Smooth muscle cell (in vitro differentiated cells): ENCODE results near the gene NF1. TPM values are rescaled to one million over a fixed set of nuclear protein-coding genes. Genes with fewer than 3 reads are reported as not detected.

Source experiments
- DNase-seq: peaks from one replicate; lab custom pipeline; 2025; ENCODE audit not compliant: unreplicated experiment; lab: John Stamatoyannopoulos, UW
- H2AFZ ChIP-seq: fragments of 200-600 bp; sonication (generic); 2 replicates; pipeline ENCODE4 v1.6.0; 2016; ENCODE audit warnings: antibody characterized with exemption, low read depth, mild to moderate bottlenecking
- H3F3A ChIP-seq: fragments of 200-600 bp; sonication (generic); 2 replicates; pipeline ENCODE4 v1.6.0; 2017; ENCODE audit warnings: antibody characterized with exemption, low read depth
- H3K27ac ChIP-seq: fragments of 200-600 bp; sonication (generic); 2 replicates; pipeline ENCODE4 v1.5.1; 2016; ENCODE audit warnings: low read depth, mild to moderate bottlenecking
- H3K27me3 ChIP-seq: fragments of 200-600 bp; sonication (generic); 2 replicates; pipeline ENCODE4 v1.6.1; 2016; ENCODE audit warnings: low read depth, mild to moderate bottlenecking
- H3K36me3 ChIP-seq: fragments of 200-600 bp; sonication (generic); 2 replicates; pipeline ENCODE4 v1.5.1; 2016; ENCODE audit warnings: low read depth
- H3K4me1 ChIP-seq: fragments of 200-600 bp; sonication (generic); 2 replicates; pipeline ENCODE4 v1.5.1; 2016; ENCODE audit warnings: low read depth
- H3K4me2 ChIP-seq: fragments of 200-600 bp; sonication (generic); 2 replicates; pipeline ENCODE4 v1.6.0; 2016; ENCODE audit warnings: mild to moderate bottlenecking
- H3K4me3 ChIP-seq: fragments of 200-600 bp; sonication (generic); 2 replicates; pipeline ENCODE4 v1.5.1; 2016; ENCODE audit warnings: mild to moderate bottlenecking
- H3K79me2 ChIP-seq: fragments of 200-600 bp; sonication (generic); 2 replicates; pipeline ENCODE4 v1.6.0; 2016; ENCODE audit warnings: low read depth, mild to moderate bottlenecking
- H3K9ac ChIP-seq: fragments of 200-600 bp; sonication (generic); 2 replicates; pipeline ENCODE4 v1.6.0; 2016; ENCODE audit warnings: low read depth
- H3K9me3 ChIP-seq: fragments of 200-600 bp; sonication (generic); replicated peaks from 2 replicates; pipeline ENCODE4 v1.5.1; 2016; ENCODE audit warnings: low read depth
- H4K20me1 ChIP-seq: fragments of 200-600 bp; sonication (generic); 2 replicates; pipeline ENCODE4 v1.6.0; 2016; ENCODE audit warnings: low read depth
- WGBS: methylation state at CpG from one replicate; pipeline ENCODE4 v1.1.7; 2016; ENCODE audit warnings: low lambda C conversion rate; 5-methylcytosine and 5-hydroxymethylcytosine counted together
- polyA plus RNA-seq: library from polyadenylated mRNA; unstranded; fragments of >200 nt; fragmentation: Nextera tagmentation; extraction: Ambion mirVana; gene quantifications from 2 replicates; pipeline ENCODE4 v1.2.1, GENCODE V29; 2016
- total RNA-seq: library from RNA; depleted of rRNA; stranded (reverse); fragments of >200 nt; gene quantifications from 2 replicates; pipeline ENCODE4 v1.2.3, GENCODE V29; 2014
- TF ChIP-seq, protein P1 (sequence below): fragments of 200-600 bp; sonication (generic); IDR thresholded peaks from 2 replicates; pipeline ENCODE4 v1.5.1; 2017; ENCODE audit warnings: borderline replicate concordance, mild to moderate bottlenecking, antibody characterized with exemption; ENCODE audit not compliant: insufficient read depth, poor library complexity, severe bottlenecking

NF1 gene
- total and polyA plus RNA-seq, 2 experiments from 2014 or later = 7.6 to 74.3 TPM

DNA sequence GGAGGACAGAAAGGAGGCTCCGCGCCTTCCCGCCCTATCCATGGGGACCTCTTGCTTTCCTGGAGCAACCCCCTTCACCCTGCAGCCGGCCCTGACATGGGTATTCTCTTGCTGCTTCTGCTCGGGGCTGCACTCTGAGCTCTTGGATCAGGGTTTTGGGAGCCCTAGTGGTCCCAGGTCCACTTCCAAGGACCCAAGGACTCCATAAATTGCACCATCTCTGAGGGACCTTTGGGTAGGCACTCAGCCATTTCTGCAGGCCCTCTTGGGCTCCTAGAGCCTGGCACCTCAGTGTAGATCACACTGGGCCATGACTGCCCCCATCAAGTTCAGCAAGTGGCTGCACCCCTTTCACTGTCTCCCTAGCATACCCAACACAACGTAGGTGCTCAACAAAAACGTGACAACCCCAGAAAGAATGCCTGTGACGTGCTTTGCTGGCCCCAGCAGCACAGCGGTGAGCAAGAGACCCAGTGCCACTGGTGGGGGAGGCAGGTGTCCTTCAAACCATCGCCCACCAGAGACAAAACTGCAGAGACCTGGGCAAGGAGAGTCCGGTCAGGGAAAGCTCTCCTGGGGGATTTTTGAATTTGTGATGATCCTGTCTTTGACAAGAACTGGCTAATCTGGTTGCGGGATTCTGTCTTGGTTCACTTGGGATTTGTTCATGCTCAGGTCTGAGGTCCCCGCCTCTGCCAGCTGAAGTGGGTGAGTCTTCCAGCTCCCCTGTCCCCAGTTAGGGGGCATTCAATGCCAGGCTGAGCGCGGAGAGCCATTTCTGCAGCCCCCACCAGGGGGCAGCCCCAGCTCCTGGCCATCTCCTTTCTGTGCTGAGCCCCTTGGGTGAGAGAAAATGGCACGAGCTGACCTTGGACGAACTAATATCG, 294.2 kb downstream of the NF1 start:
- WGBS = 67% methylated on average over 18 of the region's 18 CpGs

DNA sequence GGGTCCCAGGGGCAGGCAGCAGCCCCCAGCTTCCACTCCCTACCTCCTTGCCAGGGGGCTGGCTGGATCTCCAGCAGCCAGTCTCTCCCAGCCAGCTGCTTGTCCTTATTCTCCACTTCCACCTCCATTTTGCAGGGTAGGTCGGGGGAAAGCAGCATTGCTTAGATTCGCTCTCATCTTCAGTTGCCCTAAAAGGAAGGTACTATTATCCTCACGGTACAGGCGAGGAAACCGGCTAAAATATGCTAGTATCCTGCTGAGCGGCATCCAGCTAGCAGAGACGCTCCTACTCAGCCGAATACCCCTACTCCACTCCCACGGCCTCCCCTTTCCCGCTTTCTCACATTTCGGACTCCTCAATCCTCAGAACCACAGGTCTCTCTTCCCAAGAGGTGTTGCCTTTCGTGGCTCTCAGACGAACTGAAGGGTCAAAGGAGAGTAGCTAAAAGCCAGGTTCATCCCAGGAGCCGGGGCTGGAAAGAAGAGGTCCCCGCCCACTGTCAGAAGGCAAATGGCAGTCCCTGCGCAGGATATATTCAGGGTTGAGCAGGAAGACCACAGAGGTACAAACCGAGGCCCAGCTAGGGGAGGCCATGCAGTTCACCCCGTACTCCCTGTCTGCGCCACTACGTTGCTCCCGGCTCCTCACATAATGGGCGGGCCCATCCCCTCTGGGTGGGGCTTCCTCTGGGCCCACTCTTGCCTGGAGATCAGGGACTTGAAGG, 295.0 kb downstream of the NF1 start:
- no peak overlapping the region for H3K27ac ChIP-seq
- 74% methylated on average over 22 of the region's 22 CpGs for WGBS
- H3K36me3 ChIP-seq = no peaks in the 10 kb centered on the region
- DNase-seq = no peak
- H4K20me1 ChIP-seq = no peaks in the 10 kb centered on the region
- H3K4me3 ChIP-seq = no peak overlapping the region
- no peaks in the 10 kb centered on the region for H3K9me3 ChIP-seq
- H3K9ac ChIP-seq = no peak overlapping the region
- no peak overlapping the region for H2AFZ ChIP-seq
- H3K27me3 ChIP-seq = peaks cover 46% of the 10 kb centered on the region
- no peak overlapping the region for H3K4me2 ChIP-seq
- no peaks in the 10 kb centered on the region for H3K79me2 ChIP-seq
- no peaks in the 10 kb centered on the region for H3F3A ChIP-seq
- TF ChIP-seq, protein P1, sequence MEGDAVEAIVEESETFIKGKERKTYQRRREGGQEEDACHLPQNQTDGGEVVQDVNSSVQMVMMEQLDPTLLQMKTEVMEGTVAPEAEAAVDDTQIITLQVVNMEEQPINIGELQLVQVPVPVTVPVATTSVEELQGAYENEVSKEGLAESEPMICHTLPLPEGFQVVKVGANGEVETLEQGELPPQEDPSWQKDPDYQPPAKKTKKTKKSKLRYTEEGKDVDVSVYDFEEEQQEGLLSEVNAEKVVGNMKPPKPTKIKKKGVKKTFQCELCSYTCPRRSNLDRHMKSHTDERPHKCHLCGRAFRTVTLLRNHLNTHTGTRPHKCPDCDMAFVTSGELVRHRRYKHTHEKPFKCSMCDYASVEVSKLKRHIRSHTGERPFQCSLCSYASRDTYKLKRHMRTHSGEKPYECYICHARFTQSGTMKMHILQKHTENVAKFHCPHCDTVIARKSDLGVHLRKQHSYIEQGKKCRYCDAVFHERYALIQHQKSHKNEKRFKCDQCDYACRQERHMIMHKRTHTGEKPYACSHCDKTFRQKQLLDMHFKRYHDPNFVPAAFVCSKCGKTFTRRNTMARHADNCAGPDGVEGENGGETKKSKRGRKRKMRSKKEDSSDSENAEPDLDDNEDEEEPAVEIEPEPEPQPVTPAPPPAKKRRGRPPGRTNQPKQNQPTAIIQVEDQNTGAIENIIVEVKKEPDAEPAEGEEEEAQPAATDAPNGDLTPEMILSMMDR = no peak
- H3K4me1 ChIP-seq = no peaks in the 10 kb centered on the region

More for the DNA sequence above, 294.2 kb downstream of the NF1 start:
- TF ChIP-seq, protein P1 = peak; percentile 66
- H3K4me2 ChIP-seq = no peak overlapping the region
- no peaks in the 10 kb centered on the region for H3K79me2 ChIP-seq
- no peak overlapping the region for H2AFZ ChIP-seq
- no peak for DNase-seq
- no peaks in the 10 kb centered on the region for H4K20me1 ChIP-seq
- no peaks in the 10 kb centered on the region for H3K4me1 ChIP-seq
- H3K4me3 ChIP-seq = no peak overlapping the region
- H3K9ac ChIP-seq = no peak overlapping the region
- H3K27me3 ChIP-seq = peaks cover 41% of the 10 kb centered on the region
- H3K36me3 ChIP-seq = no peaks in the 10 kb centered on the region
- no peaks in the 10 kb centered on the region for H3K9me3 ChIP-seq
- no peaks in the 10 kb centered on the region for H3F3A ChIP-seq
- H3K27ac ChIP-seq = no peak overlapping the region

DNA sequence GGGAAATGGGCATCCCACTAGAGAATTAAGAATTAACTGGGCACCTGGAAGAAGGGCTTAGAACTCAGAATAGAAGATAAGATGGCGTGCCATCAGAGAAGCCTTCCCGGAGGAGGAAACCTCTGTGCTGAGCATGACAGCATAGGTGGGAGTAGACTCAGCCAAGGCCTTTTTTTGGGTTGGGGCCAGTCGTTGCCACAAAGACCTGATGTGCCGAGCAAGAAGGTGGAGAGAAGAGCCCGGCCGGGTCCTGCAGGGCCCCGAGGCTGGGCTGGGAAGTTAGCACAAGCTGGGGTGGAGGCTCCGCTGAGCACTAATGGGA, 295.6 kb downstream of the NF1 start:
- H2AFZ ChIP-seq = no peak overlapping the region
- TF ChIP-seq, protein P1 = no peak
- no peak for DNase-seq
- H3K27ac ChIP-seq = no peak overlapping the region
- no peaks in the 10 kb centered on the region for H3K79me2 ChIP-seq
- no peaks in the 10 kb centered on the region for H3K4me1 ChIP-seq
- H3K27me3 ChIP-seq = peaks cover 46% of the 10 kb centered on the region
- no peak overlapping the region for H3K4me3 ChIP-seq
- no peaks in the 10 kb centered on the region for H3K9me3 ChIP-seq
- no peaks in the 10 kb centered on the region for H3F3A ChIP-seq
- no peak overlapping the region for H3K9ac ChIP-seq
- H3K36me3 ChIP-seq = no peaks in the 10 kb centered on the region
- H4K20me1 ChIP-seq = no peaks in the 10 kb centered on the region
- WGBS = 80% methylated on average over 8 of the region's 8 CpGs
- H3K4me2 ChIP-seq = no peak overlapping the region
